ENCODE results near the gene DSCAM.
"Not testable (repeated sequence)": the region's sequence is repeated elsewhere in the genome, so short reads cannot be mapped to it uniquely, and the experiment has no call there.

DSCAM gene

GRCh38 chr21:40846587-40847411 lies at the start of gene DSCAM:
Gene DSCAM (minus strand): TSS chr21:40847158. CDS start chr21:40846661, 497 bp downstream.
- DNase-seq (ENCODE audit: low read depth) = no peak

GRCh38 chr21:40895697-40896096 lies 48.7 kb upstream of the DSCAM start:
- not testable (repeated sequence) for DNase-seq (ENCODE audit: low read depth)

GRCh38 chr21:40886931-40887330 lies 40.0 kb upstream of the DSCAM start:
- DNase-seq (ENCODE audit: low read depth) = no peak

- no peak for DNase-seq (ENCODE audit: low read depth)
These were observed 39.0 kb upstream of the DSCAM start for GRCh38 chr21:40886006-40886405.

- no peak for DNase-seq (ENCODE audit: low read depth)
These were observed 35.4 kb upstream of the DSCAM start for GRCh38 chr21:40882192-40882915.

DNA sequence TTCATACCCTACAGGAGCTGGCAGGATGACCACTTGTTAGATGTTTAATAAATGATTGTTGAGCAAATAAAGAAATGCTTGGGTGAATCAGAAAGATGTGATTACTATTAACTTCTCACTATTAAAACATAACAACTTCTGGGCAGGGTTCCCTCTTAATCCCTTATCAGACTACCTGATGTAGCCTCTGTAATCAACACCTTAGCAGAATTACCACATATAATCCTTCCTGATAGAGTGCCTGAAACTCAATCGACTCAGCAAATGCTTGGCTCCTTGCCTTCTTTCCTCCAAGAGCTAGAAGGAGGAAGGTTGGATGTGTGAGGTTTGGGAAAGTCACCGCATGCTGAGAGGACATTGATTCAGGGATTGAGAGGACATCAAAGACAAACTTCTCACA lies 34.8 kb upstream of the DSCAM start:
- no peak for DNase-seq (ENCODE audit: low read depth)

DNA sequence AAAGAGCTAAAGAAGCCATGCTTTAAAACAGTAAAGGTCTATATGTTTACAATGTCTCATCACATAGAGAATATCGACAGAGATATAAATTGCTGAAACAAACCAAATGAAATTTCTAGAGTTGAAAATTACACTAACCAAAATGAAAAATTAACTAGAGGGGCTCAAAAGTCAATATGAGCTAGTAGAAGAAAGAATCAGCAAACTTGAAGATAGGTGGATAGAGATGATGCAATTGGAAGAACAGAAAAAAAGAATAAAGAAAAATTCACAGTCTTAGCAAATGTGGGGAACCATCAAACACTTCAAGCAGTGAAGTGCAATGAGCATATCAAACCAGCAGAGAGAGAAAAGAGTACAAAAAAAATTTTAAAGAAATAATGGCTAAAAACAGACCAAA lies 24.1 kb upstream of the DSCAM start:
- DNase-seq (ENCODE audit: low read depth) = no peak

DNA sequence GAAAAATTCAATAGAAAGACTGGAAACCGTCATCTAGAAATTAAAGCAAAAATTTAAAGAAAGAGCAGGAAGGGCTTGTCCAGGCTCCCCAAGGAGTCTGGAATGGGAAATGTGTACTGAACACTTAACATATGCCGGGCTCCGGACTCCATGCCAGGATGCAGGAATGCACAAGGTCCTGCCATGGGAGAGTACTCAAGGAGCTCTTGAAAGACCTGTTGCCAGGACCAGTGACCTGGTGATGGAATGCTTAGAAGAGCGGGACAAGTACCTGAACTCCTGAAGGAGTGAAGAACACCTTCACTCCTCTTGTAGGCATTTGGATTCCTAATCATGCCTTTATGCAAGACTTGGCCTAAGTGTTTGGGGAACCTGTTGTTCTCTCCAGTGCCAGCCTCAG lies 16.9 kb upstream of the DSCAM start:
- DNase-seq (ENCODE audit: low read depth) = no peak

DNA sequence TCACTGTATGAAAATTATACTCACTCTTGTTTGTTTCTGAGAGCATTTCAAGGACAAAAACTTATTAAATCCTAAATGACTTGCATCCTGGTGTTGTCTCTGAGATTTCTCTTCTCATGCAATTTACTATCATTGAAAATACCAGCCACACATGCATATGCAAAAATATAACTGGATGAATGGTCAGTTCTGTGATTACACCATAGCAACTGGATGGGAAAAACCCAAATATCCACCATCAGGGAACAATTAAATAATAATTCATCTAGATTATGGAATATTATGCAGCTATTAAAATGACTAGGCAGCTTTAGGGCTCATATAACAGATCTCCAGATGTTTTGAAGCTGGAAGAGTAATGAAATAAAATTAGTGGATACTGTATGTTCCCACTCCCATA lies 11.6 kb upstream of the DSCAM start:
- no peak for DNase-seq (ENCODE audit: low read depth)

DNA sequence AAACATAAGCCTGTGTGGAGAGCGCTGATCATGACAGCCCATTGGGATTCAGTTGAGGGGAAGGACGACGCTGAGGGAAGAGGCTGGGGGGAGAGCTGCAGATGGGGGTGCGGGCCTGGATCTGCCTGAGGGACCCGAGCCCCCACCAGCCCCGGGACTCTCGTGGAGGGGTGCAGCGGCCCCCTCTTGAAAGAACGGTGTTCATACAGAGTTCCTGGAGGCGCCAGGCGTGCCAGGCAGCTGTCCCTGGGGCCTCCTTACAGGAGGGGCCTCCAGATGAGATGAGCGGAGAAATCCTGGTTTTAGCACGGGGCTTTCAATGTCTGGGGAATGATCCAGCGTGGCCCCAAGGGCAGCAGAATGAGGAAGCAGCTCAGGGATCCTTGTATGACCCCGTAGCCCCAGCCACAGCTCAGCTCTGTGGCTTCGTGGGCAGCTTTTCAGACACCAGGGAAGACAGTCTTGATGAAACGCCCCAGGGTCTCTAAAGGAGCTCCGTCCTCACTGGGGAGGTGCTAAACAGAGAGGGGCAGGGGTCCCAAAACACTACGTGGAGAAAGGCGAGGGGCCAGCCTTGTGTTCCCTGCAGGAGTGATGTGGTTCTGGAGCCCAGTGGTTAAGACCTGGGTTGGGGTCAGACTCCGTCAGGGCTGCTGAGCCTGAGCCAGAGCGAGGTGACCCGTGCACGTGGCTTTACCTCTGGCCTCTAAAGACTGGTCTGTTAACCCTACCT lies 7.2 kb upstream of the DSCAM start:
- DNase-seq (ENCODE audit: low read depth) = no peak

- DNase-seq (ENCODE audit: low read depth) = no peak
These were observed 5.6 kb upstream of the DSCAM start for GRCh38 chr21:40852563-40852962.

DNA sequence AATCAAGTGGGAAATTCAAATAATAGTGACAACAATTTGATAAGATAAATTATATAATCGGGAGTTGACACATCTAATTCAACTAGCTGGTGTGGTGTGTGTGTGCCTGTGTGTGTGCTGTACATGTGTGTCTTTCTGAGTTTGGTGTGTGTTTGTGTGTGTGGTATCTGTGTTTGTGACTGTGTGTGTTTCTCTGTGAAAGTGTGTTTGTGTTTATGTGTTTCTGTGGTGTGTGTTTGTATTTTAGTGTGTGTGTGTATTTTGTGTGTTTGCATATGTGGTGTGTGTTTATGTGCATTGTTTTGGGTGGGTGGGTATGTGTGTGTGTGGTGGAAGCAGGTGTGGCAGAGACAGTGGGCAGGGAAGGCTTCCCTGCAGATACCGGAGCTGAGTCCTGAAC lies 4.8 kb upstream of the DSCAM start:
- no peak for DNase-seq (ENCODE audit: low read depth)

DNA sequence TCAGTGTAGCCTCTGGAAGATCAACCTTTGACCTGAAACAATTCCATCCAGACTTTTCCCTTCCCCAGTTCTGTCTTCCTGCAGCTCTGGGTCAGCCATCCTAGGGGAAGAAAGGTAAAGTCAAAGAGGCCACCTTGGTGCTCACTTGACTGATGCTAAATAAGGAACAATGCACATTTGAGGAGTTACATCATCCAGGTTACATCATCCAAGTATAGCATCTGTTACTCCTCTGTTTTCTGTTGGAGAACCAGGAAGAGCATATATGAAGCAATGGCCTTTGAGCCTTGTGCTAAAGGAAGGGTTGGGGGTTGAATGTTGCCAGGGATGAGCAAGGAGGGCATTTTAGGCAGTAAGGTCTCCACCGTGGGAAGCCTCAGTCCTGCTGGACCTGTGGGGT lies 3.1 kb upstream of the DSCAM start:
- no peak for DNase-seq (ENCODE audit: low read depth)

DNA sequence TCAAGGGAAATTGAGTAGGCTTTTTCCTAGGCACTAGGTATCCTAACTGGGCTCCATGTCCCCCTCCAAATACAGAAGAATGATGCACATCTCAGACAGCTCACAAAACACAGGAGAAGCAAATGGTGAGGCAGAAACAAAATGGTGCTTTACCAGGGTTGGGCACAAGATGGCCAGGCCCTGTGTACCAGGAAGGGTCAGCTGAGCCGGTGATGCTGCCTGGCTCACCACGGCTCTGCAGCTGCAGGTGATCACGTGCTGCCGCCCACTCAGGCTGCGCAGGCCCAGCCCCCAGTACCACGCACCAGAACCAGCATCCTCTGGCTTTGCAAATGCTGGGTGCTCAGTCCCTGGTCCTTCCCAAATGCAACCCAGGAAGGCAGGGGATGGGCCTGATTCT lies 993 bp upstream of the DSCAM start:
- DNase-seq (ENCODE audit: low read depth) = no peak

DNA sequence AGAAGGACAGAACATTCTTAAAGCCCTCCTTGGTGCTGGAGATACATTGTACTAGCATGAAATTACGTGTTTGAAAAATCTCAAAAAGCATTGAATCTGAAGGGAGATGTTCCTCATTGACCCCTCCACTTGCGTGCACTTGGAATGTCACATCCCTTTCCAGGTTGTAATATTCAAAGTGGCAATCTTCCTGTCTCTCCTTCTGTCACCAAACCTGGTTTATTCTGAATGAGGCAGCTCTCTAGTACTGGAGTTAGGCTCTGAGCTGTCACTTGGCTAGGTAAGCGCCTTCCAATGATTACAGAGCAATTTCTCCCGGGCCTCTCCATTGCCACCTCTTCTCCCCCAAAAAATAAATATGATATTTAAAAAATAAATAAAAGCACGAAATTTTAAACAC lies 855 bp downstream of the DSCAM start:
- DNase-seq (ENCODE audit: low read depth) = no peak

DNA sequence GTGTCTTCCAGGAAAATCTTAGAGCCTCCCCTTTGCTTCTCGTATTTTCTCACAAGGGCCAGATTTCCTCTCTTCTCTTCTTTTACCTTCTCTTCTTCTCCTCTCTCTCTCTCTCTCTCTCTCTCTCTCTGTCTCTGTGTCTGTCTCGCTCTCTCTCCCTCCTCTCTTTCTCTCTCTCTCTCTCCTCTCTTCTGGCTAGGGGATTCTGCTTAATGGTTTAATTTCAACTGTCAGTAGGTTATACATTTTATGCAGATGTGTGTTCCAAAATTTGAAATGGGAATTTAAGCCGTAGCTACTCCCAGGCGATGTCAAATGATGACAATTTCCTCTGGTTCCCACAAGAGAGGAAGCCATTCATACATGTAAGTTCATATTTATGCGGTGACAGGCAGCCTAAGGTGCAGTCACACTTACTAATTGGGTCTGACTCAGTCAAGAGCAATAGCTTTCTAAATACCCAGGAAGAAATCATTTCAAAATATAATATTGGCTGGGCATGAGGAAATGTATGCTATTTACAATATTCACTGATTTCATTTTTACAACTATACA lies 1.4 kb downstream of the DSCAM start:
- no peak for DNase-seq (ENCODE audit: low read depth)

- DNase-seq (ENCODE audit: low read depth) = no peak
These were observed 2.0 kb downstream of the DSCAM start for GRCh38 chr21:40844935-40845334.

DNA sequence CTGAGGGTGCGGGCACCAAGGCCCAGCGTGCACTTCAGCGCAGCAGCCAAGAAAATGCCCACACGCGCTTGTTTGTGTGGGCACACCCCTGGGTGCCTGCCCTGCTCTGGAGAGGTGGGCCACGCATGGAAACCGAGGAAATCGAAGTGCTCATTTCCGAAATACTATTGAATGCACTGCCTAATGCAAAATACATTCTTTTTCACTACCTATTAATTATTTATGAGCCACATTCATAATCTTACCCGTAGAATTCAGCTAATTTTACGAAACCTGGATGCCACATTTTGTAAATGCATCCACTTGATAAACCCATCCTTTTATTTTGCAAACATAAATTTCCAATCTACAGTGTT lies 4.8 kb downstream of the DSCAM start:
- no peak for DNase-seq (ENCODE audit: low read depth)

- no peak for DNase-seq (ENCODE audit: low read depth)
These were observed 5.3 kb downstream of the DSCAM start for GRCh38 chr21:40841524-40842196.

GRCh38 chr21:40840401-40841125 lies 6.4 kb downstream of the DSCAM start:
- DNase-seq (ENCODE audit: low read depth) = no peak

DNA sequence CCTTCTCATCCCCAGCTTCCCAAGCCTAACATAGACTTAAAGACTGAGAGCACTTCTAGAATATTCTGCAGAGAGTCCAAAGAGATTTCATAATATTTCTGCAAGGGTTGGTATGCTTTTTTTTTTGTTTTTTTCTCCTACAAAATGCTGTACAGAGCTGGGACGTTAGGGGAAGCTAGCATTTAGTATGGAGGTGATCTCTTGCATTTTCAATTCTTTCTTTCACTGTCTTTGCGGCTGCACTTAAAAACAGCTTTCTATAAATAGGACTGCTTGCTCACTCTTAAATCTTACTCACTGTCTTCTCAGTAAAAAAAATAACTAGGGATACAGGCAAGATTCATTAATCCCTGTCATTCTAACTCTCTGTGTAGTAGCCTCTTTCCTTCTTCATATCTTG lies 7.4 kb downstream of the DSCAM start:
- no peak for DNase-seq (ENCODE audit: low read depth)

Data from activated T-cell treated with anti-CD3 and anti-CD28 coated beads for 48 hours (primary cell).